Measurements from ENCODE around the gene MGAT5. TPM values are rescaled to one million over a fixed set of nuclear protein-coding genes. Genes with fewer than 3 reads are reported as not detected.

The MGAT5 gene
- total RNA-seq, 1 experiment from 2014 or later: 34.0 TPM

DNA sequence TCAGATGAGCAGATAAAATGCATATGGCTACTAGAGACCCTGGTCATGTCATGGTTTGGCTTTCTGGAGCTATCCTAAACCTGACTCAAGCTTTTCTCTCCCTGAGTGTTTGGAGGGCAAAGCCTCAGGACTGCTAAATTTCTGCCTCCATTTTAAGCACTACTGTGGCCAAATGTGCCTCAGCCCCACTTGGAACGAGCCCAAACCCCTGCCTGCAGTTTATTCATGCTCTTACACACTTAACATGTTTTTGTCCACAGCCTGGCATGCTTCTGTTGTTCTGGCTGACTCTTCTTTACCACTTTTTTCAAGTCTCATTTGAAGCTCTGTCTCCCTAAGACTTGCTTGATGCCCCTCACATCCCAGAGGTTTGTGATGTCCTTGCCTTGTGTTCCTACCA is 24.7 kb downstream of the MGAT5 start:
- no peak overlapping the region for H2AFZ ChIP-seq (ENCODE audit: low read depth, low read length, poor library complexity, severe bottlenecking)
- H3K36me3 ChIP-seq (ENCODE audit: control insufficient read depth in 1 of 2, insufficient read depth in 2 of 2, low read length in 2 of 2): no peaks in the 10 kb centered on the region
- TF ChIP-seq EZH2phosphoT487 (IDR thresholded peaks at IDR 0.05; ENCODE audit: borderline replicate concordance) (no peak), YY1 (IDR thresholded peaks at IDR 0.05; ENCODE audit: extremely low read depth, insufficient replicate concordance, low read depth, low read length) (no peak), EZH2 (IDR thresholded peaks at IDR 0.05) (no peak), ZFX (IDR thresholded peaks at IDR 0.05) (no peak)
- TF ChIP-seq, protein P1, sequence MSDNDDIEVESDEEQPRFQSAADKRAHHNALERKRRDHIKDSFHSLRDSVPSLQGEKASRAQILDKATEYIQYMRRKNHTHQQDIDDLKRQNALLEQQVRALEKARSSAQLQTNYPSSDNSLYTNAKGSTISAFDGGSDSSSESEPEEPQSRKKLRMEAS (IDR thresholded peaks at IDR 0.05): no peak
- BruUV-seq (replicated peaks): no TSS peak
- CTCF ChIA-PET: no interaction called here
- H3K79me2 ChIP-seq (ENCODE audit: insufficient read depth, low read length): no peaks in the 10 kb centered on the region
- no peak overlapping the region for H3K4me2 ChIP-seq (ENCODE audit: low read length)
- H3K27ac ChIP-seq (ENCODE audit: low read depth, low read length): no peak overlapping the region
- no peaks in the 10 kb centered on the region for H3K9me2 ChIP-seq (ENCODE audit: insufficient read depth)
- POLR2A ChIA-PET: no interaction called here
- H3K9me3 ChIP-seq (ENCODE audit: control insufficient read depth in 1 of 2, insufficient read depth in 1 of 2, low read depth in 1 of 2, low read length in 2 of 2): no peaks in the 10 kb centered on the region
- H4K20me1 ChIP-seq (ENCODE audit: insufficient read depth): no peaks in the 10 kb centered on the region; the same call in 1 of the 2 replicates
- intact Hi-C loops (cut with micrococcal nuclease): no loop called here
- no peak for ATAC-seq
- no peak overlapping the region for H3K9ac ChIP-seq (ENCODE audit: low read length)
- DNase-seq (ENCODE audit: low read depth, low spot score): no peak
- RAD21 ChIA-PET (ENCODE audit: low non-redundant PET in 1 of 2, low total read pairs in 2 of 2, uncharacterized antibody in 2 of 2, unreplicated experiment in 2 of 2): no interaction called here
- no peaks in the 10 kb centered on the region for H3K27me3 ChIP-seq (ENCODE audit: insufficient read depth, low read length)
- H3K4me3 ChIP-seq (replicated peaks in 1 of 2; ENCODE audit: low read depth in 1 of 2, low read length in 2 of 2): no peak overlapping the region
- H3K4me1 ChIP-seq (ENCODE audit: control insufficient read depth in 1 of 2, insufficient read depth in 2 of 2, low read length in 2 of 2): peaks cover 0 to 5% of the 10 kb centered on the region in 2 experiments; a peak in 1 of 4 replicates

DNA sequence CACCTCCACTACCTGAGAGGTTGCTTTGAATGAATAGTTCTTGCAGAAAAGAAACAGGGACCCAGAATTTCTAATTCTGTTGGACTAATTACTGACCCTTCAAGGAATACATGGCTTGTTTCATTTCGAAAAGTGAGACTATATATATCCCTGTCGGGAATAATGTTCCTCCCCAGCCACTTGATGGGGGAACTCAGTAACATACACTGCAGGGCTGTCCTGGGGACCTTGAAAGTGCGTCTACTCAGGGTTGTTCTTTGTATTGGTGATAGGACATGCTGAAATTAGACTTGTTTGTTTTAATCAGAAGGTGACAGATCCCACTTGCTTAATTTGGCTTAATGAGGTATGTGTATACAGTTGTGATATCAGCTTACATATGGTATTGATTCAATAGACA is 25.5 kb downstream of the MGAT5 start:
- no peaks in the 10 kb centered on the region for H3K9me2 ChIP-seq (ENCODE audit: insufficient read depth)
- no peaks in the 10 kb centered on the region for H3K27me3 ChIP-seq (ENCODE audit: insufficient read depth, low read length)
- no peaks in the 10 kb centered on the region for H3K36me3 ChIP-seq (ENCODE audit: control insufficient read depth in 1 of 2, insufficient read depth in 2 of 2, low read length in 2 of 2)
- RAD21 ChIA-PET (ENCODE audit: low non-redundant PET in 1 of 2, low total read pairs in 2 of 2, uncharacterized antibody in 2 of 2, unreplicated experiment in 2 of 2): no interaction called here
- ATAC-seq (no peak), DNase-seq (ENCODE audit: low read depth, low spot score) (no peak)
- H3K79me2 ChIP-seq (ENCODE audit: insufficient read depth, low read length): no peaks in the 10 kb centered on the region
- H3K9me3 ChIP-seq (ENCODE audit: control insufficient read depth in 1 of 2, insufficient read depth in 1 of 2, low read depth in 1 of 2, low read length in 2 of 2): no peaks in the 10 kb centered on the region
- TF ChIP-seq POLR2AphosphoS5 (IDR thresholded peaks at IDR 0.05; ENCODE audit: low read depth, low read length) (no peak), YY1 (IDR thresholded peaks at IDR 0.05; ENCODE audit: extremely low read depth, insufficient replicate concordance, low read depth, low read length) (no peak), POLR2A (IDR thresholded peaks at IDR 0.05; ENCODE audit: borderline replicate concordance, extremely low read depth, insufficient read depth, insufficient read length) (no peak), CBX3 (IDR thresholded peaks at IDR 0.05; ENCODE audit: low read depth) (no peak), JUND (IDR thresholded peaks at IDR 0.05) (no peak), EGR1 (IDR thresholded peaks at IDR 0.05; ENCODE audit: low read depth) (no peak)
- TF ChIP-seq, protein P2, sequence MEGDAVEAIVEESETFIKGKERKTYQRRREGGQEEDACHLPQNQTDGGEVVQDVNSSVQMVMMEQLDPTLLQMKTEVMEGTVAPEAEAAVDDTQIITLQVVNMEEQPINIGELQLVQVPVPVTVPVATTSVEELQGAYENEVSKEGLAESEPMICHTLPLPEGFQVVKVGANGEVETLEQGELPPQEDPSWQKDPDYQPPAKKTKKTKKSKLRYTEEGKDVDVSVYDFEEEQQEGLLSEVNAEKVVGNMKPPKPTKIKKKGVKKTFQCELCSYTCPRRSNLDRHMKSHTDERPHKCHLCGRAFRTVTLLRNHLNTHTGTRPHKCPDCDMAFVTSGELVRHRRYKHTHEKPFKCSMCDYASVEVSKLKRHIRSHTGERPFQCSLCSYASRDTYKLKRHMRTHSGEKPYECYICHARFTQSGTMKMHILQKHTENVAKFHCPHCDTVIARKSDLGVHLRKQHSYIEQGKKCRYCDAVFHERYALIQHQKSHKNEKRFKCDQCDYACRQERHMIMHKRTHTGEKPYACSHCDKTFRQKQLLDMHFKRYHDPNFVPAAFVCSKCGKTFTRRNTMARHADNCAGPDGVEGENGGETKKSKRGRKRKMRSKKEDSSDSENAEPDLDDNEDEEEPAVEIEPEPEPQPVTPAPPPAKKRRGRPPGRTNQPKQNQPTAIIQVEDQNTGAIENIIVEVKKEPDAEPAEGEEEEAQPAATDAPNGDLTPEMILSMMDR (IDR thresholded peaks at IDR 0.05 in 2 of 3, conservative IDR thresholded peaks at IDR 0.05 in 1 of 3; ENCODE audit: borderline replicate concordance in 1 of 3, insufficient read depth in 1 of 3, low read depth in 2 of 3, low read length in 2 of 3): no peak
- TF ChIP-seq, protein P3, sequence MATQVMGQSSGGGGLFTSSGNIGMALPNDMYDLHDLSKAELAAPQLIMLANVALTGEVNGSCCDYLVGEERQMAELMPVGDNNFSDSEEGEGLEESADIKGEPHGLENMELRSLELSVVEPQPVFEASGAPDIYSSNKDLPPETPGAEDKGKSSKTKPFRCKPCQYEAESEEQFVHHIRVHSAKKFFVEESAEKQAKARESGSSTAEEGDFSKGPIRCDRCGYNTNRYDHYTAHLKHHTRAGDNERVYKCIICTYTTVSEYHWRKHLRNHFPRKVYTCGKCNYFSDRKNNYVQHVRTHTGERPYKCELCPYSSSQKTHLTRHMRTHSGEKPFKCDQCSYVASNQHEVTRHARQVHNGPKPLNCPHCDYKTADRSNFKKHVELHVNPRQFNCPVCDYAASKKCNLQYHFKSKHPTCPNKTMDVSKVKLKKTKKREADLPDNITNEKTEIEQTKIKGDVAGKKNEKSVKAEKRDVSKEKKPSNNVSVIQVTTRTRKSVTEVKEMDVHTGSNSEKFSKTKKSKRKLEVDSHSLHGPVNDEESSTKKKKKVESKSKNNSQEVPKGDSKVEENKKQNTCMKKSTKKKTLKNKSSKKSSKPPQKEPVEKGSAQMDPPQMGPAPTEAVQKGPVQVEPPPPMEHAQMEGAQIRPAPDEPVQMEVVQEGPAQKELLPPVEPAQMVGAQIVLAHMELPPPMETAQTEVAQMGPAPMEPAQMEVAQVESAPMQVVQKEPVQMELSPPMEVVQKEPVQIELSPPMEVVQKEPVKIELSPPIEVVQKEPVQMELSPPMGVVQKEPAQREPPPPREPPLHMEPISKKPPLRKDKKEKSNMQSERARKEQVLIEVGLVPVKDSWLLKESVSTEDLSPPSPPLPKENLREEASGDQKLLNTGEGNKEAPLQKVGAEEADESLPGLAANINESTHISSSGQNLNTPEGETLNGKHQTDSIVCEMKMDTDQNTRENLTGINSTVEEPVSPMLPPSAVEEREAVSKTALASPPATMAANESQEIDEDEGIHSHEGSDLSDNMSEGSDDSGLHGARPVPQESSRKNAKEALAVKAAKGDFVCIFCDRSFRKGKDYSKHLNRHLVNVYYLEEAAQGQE (IDR thresholded peaks at IDR 0.05; ENCODE audit: low read depth): no peak
- POLR2A ChIA-PET: no interaction called here
- no peak overlapping the region for H3K9ac ChIP-seq (ENCODE audit: low read length)
- no TSS peak for BruUV-seq (replicated peaks)
- peaks cover 0 to 5% of the 10 kb centered on the region in 2 experiments; a peak in 1 of 4 replicates for H3K4me1 ChIP-seq (ENCODE audit: control insufficient read depth in 1 of 2, insufficient read depth in 2 of 2, low read length in 2 of 2)
- CTCF ChIA-PET: no interaction called here
- no peak overlapping the region for H3K4me3 ChIP-seq (replicated peaks in 1 of 2; ENCODE audit: low read depth in 1 of 2, low read length in 2 of 2)
- no peak overlapping the region for H3K4me2 ChIP-seq (ENCODE audit: low read length)
- H3K27ac ChIP-seq (ENCODE audit: low read depth, low read length): no peak overlapping the region
- no peak overlapping the region for H2AFZ ChIP-seq (ENCODE audit: low read depth, low read length, poor library complexity, severe bottlenecking)
- intact Hi-C loops (cut with micrococcal nuclease): no loop called here
- no peaks in the 10 kb centered on the region; the same call in 1 of the 2 replicates for H4K20me1 ChIP-seq (ENCODE audit: insufficient read depth)

Data from HCT116 (cell line).